HepG2 (cell line): ENCODE data around the gene CTF1. TPM values are rescaled to one million over a fixed set of nuclear protein-coding genes. Genes with fewer than 3 reads are reported as not detected.

Source experiments
- ARHGAP35 ChIP-seq: sonication (generic); formaldehyde crosslinking; IDR thresholded peaks from 2 replicates; pipeline ENCODE4 v1.9.0; 2022; ENCODE audit warnings: mild to moderate bottlenecking, inconsistent platforms, moderate library complexity, missing genetic modification reagents, borderline replicate concordance
- ASH2L ChIP-seq: fragments of 300-600, 200-600 bp; sonication (generic); IDR thresholded peaks from 2 replicates; pipeline ENCODE4 v1.7.0; 2017; ENCODE audit warnings: low read depth, mild to moderate bottlenecking, moderate library complexity, mixed read lengths, low read length; ENCODE audit not compliant: insufficient read length
- ATF7-NPFF ChIP-seq: sonication (generic); formaldehyde crosslinking; IDR thresholded peaks from 2 replicates; pipeline ENCODE4 v1.8.1; 2023; ENCODE audit warnings: mild to moderate bottlenecking, low read depth, missing genetic modification reagents, moderate library complexity
- BATF2 ChIP-seq: sonication (generic); formaldehyde crosslinking; IDR thresholded peaks from 2 replicates; pipeline ENCODE4 v1.8.0; 2022; ENCODE audit warnings: mild to moderate bottlenecking, missing genetic modification reagents, moderate library complexity
- DNMT3B ChIP-seq: conservative IDR thresholded peaks from 2 replicates; pipeline ENCODE4 v1.6.1; 2016; ENCODE audit warnings: missing biosample characterization, control low read depth
- HIVEP1 ChIP-seq: sonication (generic); formaldehyde crosslinking; IDR thresholded peaks from 2 replicates; pipeline ENCODE4 v1.4.0; 2020; ENCODE audit warnings: mild to moderate bottlenecking, missing genetic modification reagents
- HNRNPH1 ChIP-seq: fragments of 200-400 bp; formaldehyde crosslinking; optimal IDR thresholded peaks from 2 replicates; pipeline ENCODE3; 2017; ENCODE audit warnings: mild to moderate bottlenecking, low read depth, low read length
- MBD4 ChIP-seq: IDR thresholded peaks from 2 replicates; pipeline ENCODE4 v1.6.1; 2012; ENCODE audit warnings: low read length, inconsistent platforms, borderline replicate concordance
- MTERF4 ChIP-seq: sonication (generic); formaldehyde crosslinking; IDR thresholded peaks from 2 replicates; pipeline ENCODE4 v1.8.0; 2023; ENCODE audit warnings: mild to moderate bottlenecking, missing genetic modification reagents
- NKX3-1 ChIP-seq: sonication (generic); formaldehyde crosslinking; IDR thresholded peaks from 2 replicates; pipeline ENCODE4 v1.5.0; 2020; ENCODE audit warnings: missing genetic modification reagents
- PRDM4 ChIP-seq: sonication (generic); formaldehyde crosslinking; IDR thresholded peaks from 2 replicates; pipeline ENCODE4 v1.9.0; 2021; ENCODE audit warnings: missing genetic modification reagents, borderline replicate concordance
- STAT5B ChIP-seq: sonication (generic); formaldehyde crosslinking; IDR thresholded peaks from 2 replicates; pipeline ENCODE4 v1.4.0; 2020; ENCODE audit warnings: missing genetic modification reagents
- TBL1XR1 ChIP-seq: fragments of 150-350 bp; IDR thresholded peaks from 2 replicates; pipeline ENCODE4 v1.6.1; 2014; ENCODE audit warnings: borderline replicate concordance, low read length; ENCODE audit not compliant: partially characterized antibody
- TFDP2 ChIP-seq: sonication (generic); formaldehyde crosslinking; IDR thresholded peaks from 2 replicates; pipeline ENCODE4 v1.4.0; 2020; ENCODE audit warnings: missing genetic modification reagents
- U2AF1 ChIP-seq: fragments of 200-400 bp; formaldehyde crosslinking; optimal IDR thresholded peaks from 2 replicates; pipeline ENCODE3; 2017; ENCODE audit warnings: mild to moderate bottlenecking, low read depth, low read length
- ZBTB42 ChIP-seq: sonication (generic); formaldehyde crosslinking; IDR thresholded peaks from 2 replicates; pipeline ENCODE4 v1.5.0; 2020; ENCODE audit warnings: mild to moderate bottlenecking, missing genetic modification reagents
- ZMAT5 ChIP-seq: sonication (generic); formaldehyde crosslinking; IDR thresholded peaks from 2 replicates; pipeline ENCODE4 v1.5.0; 2020; ENCODE audit warnings: mild to moderate bottlenecking, low read depth, missing genetic modification reagents, borderline replicate concordance
- ZNF326 ChIP-seq: sonication (generic); formaldehyde crosslinking; IDR thresholded peaks from 2 replicates; pipeline ENCODE4 v1.4.0; 2020; ENCODE audit warnings: missing genetic modification reagents, borderline replicate concordance
- ZNF337 ChIP-seq: sonication (generic); formaldehyde crosslinking; IDR thresholded peaks from 2 replicates; pipeline ENCODE4 v1.5.1; 2020; ENCODE audit warnings: missing genetic modification reagents, low read depth, mild to moderate bottlenecking, borderline replicate concordance
- ZNF550 ChIP-seq: sonication (generic); formaldehyde crosslinking; IDR thresholded peaks from 2 replicates; pipeline ENCODE4 v1.4.0; 2020; ENCODE audit warnings: mild to moderate bottlenecking, missing genetic modification reagents, borderline replicate concordance
- ZNF562 ChIP-seq: sonication (generic); formaldehyde crosslinking; IDR thresholded peaks from 2 replicates; pipeline ENCODE4 v1.8.0; 2022; ENCODE audit warnings: missing genetic modification reagents, borderline replicate concordance
- ZNF615 ChIP-seq: sonication (generic); formaldehyde crosslinking; IDR thresholded peaks from 2 replicates; pipeline ENCODE4 v1.5.0; 2020; ENCODE audit warnings: mild to moderate bottlenecking, missing genetic modification reagents, borderline replicate concordance
- ZNF7 ChIP-seq: IDR thresholded peaks from 2 replicates; pipeline ENCODE4 v1.6.1; 2016; ENCODE audit warnings: missing biosample characterization, missing genetic modification reagents
- ZNF740 ChIP-seq: sonication (generic); formaldehyde crosslinking; IDR thresholded peaks from 2 replicates; pipeline ENCODE4 v1.4.0; 2020; ENCODE audit warnings: missing genetic modification reagents
- ZSCAN22 ChIP-seq: sonication (generic); formaldehyde crosslinking; IDR thresholded peaks from 2 replicates; pipeline ENCODE4 v1.4.0; 2020; ENCODE audit warnings: mild to moderate bottlenecking, missing genetic modification reagents
- ZSCAN30 ChIP-seq: sonication (generic); formaldehyde crosslinking; IDR thresholded peaks from 2 replicates; pipeline ENCODE4 v1.5.0; 2020; ENCODE audit warnings: mild to moderate bottlenecking, missing genetic modification reagents
- polyA plus RNA-seq, 8 experiments: library from polyadenylated mRNA; depleted of rRNA in 3 of 8; stranded (reverse) in 7 of 8; unstranded in 1 of 8; fragments of >200 nt; fragmentation: Illumina TruSeq in 4 of 8; extraction: Trizol in 4 of 8; gene quantifications; 2 replicates each; pipeline versions ENCODE4 v1.2.1 to v1.2.3, GENCODE V29; 2011 to 2016; ENCODE audit warnings: low read depth in 4 of 8, missing spikeins in 1 of 8, mixed read lengths in 1 of 8; ENCODE audit not compliant: insufficient read depth in 1 of 8
- total RNA-seq, 5 experiments: library from RNA; depleted of rRNA; stranded (reverse); fragments of >200 nt; fragmentation: Illumina TruSeq; extraction: Trizol; gene quantifications; 2 replicates each; pipeline ENCODE4 v1.2.3, GENCODE V29; 2016; ENCODE audit warnings: low read depth in 1 of 5

The CTF1 gene
- total and polyA plus RNA-seq, 2 of the 13 experiments (the other 11 are each of a cell fraction or from before 2014, with no cell fraction given) = 0.13 to 1.8 TPM

- TF ChIP-seq PRDM4 (CRISPR knock-in tag) (no peak), ZSCAN30 (CRISPR knock-in tag) (no peak), TBL1XR1 (no peak), ARHGAP35 (no peak), U2AF1 (no peak), NKX3-1 (no peak), MTERF4 (no peak), ZNF7 (CRISPR knock-in tag) (no peak), STAT5B (CRISPR knock-in tag) (no peak), ZNF740 (no peak), ZNF550 (CRISPR knock-in tag) (no peak), ZMAT5 (CRISPR knock-in tag) (no peak), ZSCAN22 (CRISPR knock-in tag) (no peak), ZNF562 (CRISPR knock-in tag) (no peak), HNRNPH1 (no peak), ASH2L (no peak), ZNF326 (no peak), BATF2 (CRISPR knock-in tag) (no peak), DNMT3B (CRISPR knock-in tag) (no peak), ZBTB42 (no peak), ZNF615 (CRISPR knock-in tag) (no peak), ZNF337 (CRISPR knock-in tag) (no peak), TFDP2 (CRISPR knock-in tag) (no peak), ATF7-NPFF (CRISPR knock-in tag) (no peak), MBD4 (no peak), HIVEP1 (CRISPR knock-in tag) (no peak)
These were observed 19.5 kb upstream of the CTF1 start (continued) for GRCh38 chr16:30876867-30877266.
